Measurements from ENCODE around the gene BCDIN3D.
"Not testable (repeated sequence)": the region's sequence is repeated elsewhere in the genome, so short reads cannot be mapped to it uniquely, and the experiment has no call there.

Gene BCDIN3D

DNA sequence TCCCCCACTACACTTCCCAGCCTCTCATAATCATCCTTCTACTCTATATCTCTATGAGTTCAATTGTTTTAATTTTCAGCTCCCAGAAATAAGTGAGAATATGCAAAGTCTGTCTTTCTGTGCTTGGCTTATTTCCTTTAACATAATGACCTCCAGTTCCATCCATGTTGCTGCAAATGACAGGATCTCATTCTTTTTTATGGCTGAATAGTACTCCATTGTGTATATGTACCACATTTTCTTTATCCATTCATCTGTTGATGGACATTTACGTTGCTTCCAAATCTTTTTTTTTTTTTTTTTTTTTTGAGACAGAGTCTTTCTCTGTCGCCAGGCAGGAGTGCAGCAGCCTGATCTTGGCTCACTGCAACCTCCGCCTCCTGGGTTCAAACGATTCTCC lies 13.0 kb upstream of the BCDIN3D start:
- DNase-seq, result not testable (repeated sequence)

DNA sequence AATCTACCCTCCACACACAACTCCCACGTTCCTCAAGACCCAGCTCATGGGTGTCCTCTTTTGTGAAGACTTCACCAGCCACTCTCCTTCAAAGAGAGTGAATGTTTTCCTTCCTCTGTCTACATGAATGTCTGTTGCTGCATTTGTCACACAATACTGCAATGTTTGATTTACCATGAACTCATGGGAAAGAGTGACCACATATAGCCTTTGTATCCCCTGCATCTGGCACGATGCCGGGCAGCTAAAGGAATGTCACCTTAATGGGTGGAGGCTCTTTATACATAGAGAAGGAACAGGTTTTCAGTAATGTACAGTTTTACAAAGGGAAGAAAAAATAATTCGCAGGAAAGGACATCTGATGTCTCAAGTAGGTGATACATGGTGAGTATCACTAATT lies 12.1 kb upstream of the BCDIN3D start:
- no peak for DNase-seq

DNA sequence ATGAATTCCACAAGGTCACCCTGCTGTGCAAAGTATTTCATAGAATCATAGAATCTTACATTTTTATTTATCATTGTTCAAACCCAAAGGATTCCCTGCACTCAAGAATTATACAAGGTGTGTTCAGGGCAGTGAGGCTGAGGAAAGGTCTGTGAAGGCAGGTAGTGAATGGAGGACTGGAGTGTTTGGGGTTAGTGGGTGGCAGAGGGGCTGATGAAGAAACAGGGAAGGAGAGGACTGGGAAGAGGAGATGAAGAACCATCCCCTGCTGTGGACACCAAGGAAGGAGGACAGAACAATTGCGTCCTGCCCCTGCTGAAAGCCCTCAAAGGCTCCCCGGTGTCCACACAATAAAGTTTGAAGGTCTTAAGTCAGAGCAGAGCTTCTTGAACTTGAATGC lies 10.8 kb upstream of the BCDIN3D start:
- DNase-seq, result no peak

DNA sequence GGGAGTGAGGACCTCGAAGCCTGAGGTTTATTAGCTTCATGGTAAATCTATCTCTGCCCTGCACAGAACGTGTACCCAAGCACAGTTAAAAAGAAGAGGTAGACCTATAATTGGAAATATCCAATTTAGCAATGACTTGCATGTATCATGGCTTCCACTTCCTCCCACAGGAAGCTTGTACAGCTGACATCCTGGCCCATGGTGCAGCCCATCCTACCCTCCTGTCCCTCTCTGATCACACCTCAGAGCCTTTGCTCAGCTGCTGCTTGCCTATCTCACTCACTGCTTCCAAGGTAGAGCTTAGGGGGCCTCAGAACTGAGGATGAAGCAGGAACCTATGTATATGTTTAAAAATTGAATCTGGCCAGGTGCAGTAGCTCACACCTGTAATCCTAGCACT lies 4.3 kb upstream of the BCDIN3D start:
- no peak for DNase-seq

DNA sequence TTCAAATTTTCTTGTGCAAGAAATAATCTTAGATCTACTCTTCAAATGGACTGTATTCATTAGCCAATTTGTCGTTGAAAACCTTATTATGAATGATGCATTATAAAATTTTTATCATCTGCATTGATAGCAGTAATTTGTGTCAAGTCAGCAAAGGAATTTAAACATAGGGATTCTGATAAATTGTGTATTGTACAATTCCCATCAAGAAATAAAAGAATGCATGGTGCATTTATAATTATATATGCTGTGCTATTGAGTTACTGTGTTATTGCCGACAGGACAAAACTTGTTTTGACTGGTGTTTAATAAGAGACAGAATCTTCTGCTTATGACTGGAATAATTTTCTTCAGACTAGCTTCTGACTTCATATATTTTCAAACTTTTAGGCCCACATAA lies 3.1 kb upstream of the BCDIN3D start:
- DNase-seq, result no peak

DNA sequence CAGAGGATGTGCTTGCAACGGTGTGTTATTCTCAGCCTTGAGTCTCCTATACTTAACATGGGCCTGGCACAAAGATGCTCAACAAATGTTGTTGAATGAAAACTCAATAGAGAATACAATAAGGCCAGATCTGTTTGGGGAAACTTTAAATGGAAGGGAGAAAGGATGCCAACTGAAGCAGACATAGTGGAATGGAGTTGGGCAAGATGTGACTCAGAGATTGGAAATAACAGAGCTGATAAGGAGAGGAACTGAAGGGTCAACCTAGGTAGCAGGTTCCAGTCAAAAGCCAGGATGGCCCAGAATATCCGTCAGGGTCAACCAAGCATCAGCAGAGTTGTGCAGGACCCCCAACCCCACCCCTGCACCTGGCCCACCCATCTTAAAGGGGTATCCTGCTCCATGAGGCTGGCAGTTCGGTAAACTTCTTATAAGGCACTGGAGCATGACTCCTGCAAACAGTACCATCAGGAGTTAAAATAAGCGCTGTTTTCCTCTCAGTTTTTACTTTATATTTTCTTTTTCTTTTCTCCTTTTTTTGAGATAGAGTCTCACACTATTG lies 1.1 kb upstream of the BCDIN3D start:
- DNase-seq, result no peak

DNA sequence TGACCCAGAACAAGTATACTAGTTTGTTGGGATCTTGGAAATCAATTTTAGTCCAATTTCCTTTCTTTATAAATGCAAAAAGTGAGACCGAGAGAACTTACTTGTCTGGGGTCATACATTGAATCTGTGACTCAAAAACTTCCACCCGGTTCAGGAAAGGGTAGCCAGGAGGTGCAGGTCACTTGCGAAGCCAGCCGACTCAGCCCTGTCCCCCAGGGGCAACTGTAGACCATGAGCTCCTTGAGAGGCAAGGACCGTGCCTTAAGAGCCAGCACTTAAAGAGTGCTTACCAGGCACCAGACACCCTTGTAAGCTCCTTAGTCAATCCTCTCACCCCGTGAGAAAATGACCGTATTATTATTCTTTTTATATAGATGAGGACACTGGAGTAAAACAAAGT lies 505 bp upstream of the BCDIN3D start:
- DNase-seq, result no peak

DNA sequence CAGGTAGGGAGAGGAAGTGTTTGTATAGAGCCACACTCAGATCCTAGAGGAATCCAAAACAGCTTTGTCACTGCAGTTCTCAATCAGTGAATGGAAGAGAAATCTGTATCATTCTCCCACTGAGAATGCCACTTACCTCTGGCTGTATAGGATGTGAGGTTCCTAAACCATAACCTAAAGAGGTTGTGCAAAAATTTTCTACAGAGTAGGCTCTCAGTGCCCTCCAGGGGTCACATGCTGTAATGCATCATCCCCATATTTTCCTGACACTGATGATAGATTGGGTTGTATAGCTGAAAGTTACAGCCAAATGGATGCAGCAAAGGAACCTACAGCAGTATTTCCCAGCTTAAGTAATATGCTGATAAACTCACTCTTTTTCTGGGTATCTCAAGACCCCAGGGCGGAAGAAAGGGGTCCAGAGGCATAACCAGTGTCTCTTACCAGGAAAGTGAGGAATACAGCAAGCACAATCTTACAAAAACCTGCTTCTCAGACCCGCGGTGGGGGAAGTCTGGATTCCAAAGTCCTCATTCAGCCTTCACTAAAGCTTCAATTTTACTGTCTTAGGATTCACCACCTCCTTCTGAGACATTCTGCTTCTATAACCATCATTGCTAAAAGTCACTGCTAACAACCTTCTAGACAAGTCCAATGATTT lies 3.8 kb downstream of the BCDIN3D start:
- peak; percentile 40 for DNase-seq

DNA sequence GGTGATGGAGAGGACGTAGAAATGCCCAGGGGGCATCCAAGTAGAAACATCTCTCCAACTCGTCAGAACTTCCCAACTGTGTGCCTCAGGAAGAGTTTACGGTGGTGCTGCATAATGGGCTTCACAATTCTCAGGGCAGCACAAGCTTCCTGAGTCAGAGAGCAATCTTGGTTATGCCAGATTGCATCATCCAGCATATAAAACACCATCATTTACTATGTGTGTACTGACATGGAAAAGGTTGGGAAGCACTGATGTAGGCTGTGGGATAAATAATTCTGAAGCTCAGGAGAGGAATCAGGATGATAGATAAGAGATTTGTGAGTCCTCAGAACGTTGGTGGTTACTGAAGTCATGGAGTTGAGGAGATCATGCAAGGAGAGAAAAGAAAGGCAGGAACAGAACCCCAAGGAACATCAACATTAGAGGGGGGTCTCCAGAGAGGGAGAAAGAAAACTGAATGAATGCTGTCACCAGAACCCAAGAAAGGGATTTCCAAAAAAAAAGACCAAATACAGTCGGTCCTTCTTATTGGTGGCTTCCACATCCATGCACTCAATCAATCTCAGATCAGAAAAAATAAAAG lies 10.0 kb downstream of the BCDIN3D start:
- no peak for DNase-seq

DNA sequence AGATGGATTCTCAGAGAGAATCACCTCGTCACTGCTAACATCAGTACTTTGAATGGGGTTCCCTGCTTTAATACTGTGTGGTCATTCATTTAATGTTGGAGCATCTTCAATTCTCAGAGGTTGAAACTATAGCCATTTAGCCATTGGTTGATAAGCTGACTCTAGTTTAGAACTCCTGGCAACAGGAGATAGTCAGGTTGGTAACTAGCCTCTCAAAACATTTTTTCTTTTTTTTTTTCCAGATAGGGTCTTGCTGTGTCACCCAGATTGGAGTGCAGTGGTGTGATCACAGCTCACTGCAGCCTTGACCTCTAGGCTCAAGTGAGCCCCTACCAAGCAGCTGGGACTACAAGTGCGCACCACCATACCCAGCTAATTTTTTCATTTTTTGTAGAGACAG lies 11.2 kb downstream of the BCDIN3D start:
- DNase-seq, result no peak

DNA sequence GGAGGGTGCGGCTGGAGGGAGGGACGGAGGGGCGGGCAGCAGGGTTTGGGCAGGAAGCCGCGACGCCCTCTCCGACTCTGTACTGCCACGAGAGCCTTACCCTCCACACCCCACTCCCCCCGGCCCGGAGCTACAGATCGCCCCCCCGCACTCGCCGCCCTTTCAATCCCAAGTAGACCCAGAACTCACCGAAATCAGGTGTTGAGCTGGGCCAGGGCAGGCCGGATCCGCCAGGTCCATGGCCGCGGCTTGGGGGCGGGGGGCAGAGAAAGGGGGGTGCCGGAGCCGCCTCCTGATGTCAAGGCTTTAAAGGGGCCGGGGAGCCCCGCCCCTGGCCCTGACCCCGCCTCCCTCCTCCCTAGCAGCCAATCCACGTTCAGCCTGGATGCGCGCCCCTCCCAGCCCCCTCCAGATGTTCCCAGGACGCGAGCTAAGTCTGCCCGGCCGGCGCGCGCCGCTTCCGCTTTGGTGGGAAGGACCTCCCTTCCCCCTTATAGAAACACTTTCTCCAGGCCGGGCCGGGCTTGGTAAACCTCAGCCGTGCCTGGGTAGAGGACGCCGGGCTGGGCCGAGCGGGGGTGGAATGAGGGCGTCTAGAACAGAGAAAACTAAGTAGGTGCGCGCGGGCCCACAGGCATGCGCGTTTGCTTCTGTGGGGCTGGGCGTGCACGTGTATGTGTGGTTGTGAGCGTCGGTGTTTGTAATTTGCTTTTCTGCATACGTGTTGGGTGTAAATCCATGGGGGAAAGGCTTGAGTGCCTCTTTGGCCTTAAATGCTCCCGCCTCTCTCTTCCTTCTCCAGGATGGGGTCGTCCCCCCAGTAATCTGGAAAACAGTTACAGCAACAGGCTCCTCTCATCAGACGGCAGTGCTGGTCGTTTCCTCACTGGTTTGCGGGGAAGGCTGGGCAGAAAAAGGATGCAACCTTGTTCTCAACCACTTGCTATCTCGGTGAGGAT lies 14.5 kb downstream of the BCDIN3D start, which contains the start of gene NCKAP5L:
Gene NCKAP5L, minus strand, starts transcription at position 281 of the 959 bp plus-strand sequence. CDS start 24,369 bp downstream, outside the sequence.
- DNase-seq, result peak; percentile 98

DNA sequence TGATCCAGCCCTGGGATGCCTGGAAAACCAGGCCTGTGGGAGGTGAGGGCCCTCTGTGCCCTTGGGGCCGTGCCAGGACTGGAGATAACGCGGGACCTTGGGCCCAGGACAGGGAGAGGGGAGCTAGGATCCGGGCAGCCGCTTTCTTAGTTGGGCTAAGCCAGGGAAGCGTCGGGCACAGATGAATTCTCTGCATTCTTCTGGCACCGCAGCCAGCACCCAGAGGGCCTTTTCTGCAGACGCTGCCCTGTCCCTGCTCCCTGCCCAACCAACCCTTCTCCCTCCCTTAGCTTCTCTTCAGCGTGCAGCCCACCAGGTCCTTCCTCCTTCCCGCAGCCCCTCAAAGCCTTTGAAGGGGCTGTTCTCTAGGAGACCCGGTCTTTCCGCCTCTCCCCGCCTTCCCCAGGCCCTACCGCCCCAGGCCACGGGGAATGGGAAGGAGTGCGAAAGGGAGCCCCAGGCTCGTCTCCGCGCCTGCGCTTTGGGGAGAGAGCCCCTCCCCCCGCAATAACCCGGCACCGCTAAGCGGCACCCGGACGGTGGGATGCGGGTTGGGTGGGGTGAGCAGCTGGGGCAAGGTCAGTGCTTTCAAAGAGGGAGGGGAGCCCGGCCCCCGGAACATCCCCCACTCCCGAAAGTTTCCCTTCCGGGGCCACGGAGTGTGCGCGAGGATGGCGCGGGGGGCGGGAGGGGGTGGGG lies 15.4 kb downstream of the BCDIN3D start:
- peak; percentile 86 for DNase-seq

DNA sequence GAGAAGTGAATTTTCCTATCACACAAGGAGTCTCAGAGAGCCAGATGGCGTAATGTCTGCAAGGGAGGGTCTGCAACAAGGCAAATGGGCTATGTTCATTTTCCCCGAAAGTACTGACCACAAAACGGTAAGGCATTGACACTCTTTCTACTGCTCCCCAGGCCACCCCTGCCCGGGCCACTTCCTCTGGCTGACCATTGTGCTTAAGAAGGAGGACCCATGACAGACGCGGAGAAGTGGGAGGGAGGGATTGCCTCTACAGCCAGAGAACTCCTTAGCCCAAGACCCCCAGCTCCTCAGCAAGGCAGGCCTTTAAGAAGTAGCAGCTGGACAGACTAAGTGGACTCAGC lies 15.9 kb downstream of the BCDIN3D start:
- DNase-seq, result no peak

DNA sequence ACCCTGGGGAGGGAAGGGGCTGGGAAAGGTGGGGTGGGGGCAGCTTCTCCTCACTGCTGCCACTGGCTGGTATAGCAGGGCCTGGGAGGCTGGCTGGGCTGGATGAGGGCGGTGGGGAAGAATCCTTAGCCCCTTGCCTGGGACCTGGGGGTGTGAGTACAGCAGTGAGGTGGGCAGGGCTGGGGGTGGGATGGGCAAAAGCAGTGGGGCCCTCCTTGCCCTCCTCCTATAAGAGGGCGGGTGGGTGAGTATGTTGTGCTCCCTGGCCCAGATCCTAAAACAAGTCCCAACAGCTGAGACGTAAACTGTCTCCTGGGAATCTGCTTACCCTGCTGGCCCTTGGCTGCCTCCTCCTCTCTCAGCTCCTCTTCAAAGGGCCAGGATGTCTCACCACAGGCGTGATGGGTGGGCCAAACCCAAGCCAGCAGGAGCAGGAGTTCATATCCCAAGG lies 16.9 kb downstream of the BCDIN3D start:
- DNase-seq, result no peak

DNA sequence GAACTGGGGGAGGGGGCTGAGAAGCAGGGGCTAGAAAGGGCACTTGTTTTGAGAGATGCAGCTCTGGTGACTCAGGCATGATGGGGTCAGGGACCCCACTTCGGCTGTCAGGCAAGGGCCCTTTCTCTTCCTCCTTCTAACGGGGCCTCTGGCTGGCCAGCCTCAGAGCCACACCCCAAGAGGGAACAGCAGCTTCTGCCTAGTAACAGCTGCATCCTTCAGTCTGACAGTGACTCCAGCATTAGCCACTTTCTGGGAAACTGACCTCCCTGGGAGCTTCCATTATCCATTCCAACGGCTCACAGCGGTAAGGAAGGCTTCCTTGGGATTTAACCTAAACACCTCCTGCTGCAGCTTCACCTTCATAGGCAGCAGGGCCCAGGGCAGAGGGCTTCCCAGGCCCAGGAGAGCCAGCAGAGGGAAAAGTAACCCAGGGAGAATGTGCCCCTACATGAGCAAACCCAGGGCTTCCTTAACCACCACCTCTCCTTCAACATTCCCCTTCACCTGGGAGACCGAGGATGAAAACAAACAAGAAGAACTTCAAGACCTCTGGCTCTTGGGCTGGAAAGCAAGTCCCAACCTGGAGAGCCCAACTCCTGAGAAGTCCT lies 17.4 kb downstream of the BCDIN3D start:
- no peak for DNase-seq

DNA sequence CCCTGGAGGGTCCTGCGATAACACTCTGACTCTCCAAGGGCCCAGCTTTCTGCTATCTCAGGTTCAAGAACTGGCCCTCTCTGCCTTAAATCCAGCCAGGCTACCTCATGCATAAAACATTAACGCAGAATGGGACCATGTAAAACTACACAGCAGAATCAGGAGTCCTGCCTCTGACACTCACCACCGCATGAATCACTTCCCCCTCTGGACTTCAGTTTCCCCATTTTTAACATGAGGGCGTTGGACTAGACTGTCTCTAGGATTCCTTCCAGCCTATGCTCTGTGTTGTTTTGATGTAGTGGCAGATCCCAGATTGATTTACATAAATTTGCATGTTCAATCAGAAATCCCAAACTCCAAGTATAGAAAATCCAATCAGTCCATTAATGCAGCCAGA lies 18.0 kb downstream of the BCDIN3D start:
- DNase-seq, result no peak

DNA sequence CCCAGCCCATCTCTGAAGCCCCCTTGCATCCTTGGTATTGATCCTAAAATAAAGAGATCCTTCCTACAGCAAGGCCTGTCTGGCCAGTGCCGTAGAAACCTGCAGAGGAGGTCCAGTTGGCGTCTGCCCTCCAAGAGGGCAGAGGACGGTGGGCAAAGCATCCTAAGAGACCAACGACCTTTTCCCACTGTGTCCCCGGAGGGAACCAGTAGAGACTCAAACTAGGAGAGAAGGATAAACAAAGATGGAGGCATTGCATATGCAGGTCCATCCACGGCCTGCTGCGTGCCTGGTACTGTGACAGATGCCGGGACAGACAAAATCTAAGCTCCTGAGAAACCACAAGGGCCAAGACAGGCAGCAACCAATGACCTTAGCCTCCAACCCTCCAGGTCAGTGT lies 18.5 kb downstream of the BCDIN3D start:
- no peak for DNase-seq

DNA sequence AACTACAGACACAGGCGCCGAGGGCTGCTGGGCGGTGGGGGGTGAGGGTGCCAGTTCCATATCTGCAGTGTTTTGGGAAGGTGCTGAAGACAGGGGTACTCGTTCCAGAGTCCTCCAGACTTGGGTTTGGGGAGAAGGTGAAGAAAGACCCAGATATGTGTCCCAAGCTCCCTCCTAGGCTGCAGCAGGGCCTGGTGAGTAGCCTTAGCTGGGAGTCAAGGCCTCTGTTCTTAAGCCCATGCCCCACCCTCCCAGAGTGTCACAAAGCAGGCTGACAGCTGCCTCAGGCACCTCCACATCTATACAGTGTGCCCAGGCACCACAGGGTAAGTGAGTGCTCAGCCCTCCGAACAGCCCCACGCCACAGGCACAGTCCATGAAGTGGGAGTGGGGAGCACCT lies 19.0 kb downstream of the BCDIN3D start:
- no peak for DNase-seq

DNA sequence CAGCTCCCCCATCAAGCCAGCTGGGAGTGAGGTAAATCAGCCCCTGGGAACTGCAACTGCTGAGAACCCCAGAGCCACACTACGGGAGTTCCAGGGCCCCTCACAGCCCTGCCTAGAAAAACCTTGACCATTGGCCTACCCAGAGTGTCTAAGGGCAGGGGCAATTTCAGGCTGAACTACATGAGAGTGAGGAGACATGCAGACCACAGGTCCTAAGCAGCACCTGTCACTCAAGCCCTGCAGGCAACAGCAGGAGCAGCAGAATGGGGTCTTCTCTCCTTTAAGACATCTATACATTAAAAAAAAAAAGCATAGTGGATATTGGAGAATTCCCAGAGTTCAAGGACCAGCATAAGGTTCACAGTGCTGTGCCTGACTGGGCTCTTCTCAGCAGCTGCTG lies 19.6 kb downstream of the BCDIN3D start:
- no peak for DNase-seq

DNA sequence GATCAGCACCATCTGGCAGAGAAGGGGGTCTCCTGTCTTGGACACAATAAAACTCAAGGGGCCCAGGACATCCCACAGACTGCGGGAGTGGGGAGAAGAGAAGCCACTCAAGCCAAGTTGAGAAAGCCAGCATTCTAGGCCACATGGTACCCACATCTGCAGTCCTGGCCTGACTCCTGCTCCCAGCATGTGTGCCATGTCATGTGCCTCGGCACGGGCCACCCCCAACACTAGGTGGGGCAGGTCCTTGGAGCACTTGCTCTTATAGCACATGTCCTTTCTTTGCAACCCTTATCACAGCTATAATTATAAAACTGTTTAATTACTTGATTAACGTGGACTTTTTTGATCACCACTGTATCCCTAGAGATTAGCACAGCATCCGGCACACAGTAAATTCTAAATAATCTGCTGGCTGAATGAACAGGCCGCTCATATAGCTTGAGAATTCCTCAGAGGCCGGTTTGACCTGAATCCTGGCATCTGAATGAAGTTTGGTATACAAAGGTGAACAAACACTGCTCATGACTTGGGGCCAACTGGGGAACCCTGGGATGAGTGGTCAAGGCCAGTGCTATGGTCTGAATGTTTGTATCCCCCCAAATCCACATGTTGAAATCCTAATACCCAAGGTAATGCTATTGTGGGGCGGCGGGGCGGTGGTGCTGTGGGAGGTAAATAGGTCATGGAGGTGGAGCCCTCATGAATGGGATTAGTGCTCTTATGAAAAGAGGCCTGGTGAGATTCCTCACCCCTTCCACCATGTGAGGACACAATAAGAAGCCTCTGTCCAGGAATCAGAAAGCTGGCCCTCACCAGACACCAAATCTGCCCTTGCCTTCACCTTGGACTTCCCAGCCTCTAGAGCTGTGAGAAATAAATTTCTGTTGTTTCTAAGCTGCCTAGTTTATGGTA lies 21.3 kb downstream of the BCDIN3D start:
- DNase-seq, result no peak

DNA sequence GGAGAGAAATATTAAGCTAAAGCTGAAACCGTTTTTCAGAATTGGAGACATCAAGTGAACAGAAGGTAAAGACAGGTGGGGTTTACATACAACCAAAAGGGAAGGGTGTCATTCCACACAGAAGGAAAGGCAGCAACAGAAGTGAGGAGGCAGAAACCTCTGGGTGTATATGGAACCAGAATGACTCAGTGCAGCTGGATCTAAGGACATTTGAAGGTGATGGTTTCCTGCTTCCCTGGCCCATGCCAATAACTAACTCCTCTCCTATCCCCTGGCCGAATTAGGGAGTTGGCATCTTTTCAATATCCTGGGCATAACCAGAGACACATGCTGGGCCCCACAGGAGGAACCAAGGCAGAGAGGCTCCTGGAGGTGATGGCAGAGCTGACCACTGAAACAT lies 23.1 kb downstream of the BCDIN3D start:
- DNase-seq, result no peak

All from left hindlimb (tissue), 1 donor.